ENCODE results near the gene CDC14B.

DNA sequence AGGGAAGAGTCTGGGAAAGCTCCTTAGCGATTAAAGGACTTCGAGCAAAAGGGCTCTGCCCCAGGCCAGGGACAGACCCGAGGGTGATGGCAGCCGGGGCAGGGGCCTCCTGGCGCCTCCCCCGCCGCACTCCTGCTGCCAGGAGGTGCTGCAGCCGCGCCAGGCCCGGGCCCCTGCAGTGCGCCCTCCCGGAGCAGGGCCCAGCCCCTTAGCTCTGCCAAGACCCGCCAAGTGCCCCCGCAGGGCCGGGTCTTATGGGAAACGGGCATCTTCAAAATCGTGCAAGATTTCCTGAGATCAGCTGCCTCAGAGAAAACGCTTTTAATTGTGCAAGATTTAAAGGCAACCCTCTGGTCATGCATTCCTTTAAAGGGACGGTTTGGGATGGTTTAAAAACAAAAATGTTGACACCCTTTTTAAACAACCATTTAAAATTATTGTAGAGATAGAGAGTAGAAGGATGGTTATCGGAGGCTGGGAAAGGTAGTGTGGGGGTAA, 52.4 kb downstream of the CDC14B start:
- TF ChIP-seq GATA2 (IDR thresholded peaks at IDR 0.05; ENCODE audit: low read depth, low read length), result no peak
- TF ChIP-seq GATA3 (IDR thresholded peaks at IDR 0.05; ENCODE audit: low read depth, low read length), result no peak
